ENCODE results near the gene TCF7L2.
"Not testable (repeated sequence)": the region's sequence is repeated elsewhere in the genome, so short reads cannot be mapped to it uniquely, and the experiment has no call there.

TCF7L2 gene

DNA sequence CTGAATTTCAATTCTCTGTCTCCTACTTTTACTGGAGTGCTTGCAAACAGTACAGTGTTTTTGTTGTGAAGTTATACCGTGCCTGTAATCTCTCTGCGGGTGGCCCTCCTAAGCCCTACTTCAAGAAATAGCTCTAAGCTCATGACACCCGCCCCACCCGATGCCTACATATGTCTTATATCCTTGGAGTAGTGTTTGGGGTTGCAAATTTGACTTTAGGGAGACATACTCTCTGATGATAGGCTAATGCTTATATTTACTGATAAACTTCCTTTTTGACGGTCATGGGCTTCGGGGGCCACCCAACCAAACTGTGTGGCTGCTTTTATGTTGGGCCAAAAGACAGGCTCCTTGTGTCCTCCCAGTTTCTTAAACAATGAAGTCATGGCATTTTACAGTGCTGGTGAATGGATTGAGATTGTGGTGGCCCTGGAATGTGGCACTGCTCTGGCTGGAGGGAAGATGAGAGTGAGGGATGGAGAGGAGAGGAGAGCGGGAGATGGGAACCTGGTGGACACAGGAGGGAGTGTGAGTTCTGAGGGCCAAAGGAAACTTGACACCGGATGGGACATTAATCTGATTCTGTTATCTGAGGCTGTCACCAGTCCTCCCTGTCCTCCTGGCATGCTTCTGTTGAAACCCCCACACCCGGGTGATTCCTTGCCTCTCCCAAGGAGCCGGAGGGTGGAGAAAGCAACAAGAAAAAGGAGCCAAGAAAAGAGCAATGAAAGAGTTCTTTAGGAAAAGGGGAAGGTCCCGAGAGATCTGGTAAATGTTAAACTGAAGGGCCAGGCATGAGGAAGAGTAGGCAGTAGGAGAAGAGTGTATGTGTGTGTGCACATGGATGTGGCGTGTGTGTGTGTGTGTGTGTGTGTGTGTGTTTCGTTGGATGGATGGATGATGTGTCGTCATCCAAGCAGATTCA is 113.3 kb downstream of the TCF7L2 start:
- DNase-seq (ENCODE audit: low read depth in 2 of 2), result no peak

GRCh38 chr10:113064039-113064438 is 114.0 kb downstream of the TCF7L2 start:
- DNase-seq (ENCODE audit: low read depth in 2 of 2), result no peak

DNA sequence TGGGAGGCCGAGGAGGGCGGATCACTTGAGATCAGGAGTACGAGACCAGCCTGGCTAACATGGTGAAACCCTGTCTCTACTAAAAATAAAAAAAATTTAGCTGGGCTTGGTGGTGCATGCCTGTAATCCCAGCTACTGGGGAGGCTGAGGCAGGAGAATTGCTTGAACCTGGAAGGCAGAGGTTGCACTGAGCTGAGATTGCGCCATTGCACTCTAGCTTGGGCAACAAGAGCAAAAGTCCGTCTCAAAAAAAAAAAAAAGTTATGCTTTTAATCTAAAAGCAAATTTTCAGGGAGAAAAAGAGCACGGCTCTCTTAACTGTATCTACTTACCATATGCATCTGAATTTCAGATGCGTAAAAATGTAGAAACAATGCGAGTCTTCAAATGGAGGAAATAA is 116.1 kb downstream of the TCF7L2 start:
- not testable (repeated sequence) for DNase-seq (ENCODE audit: low read depth in 2 of 2)

GRCh38 chr10:113066561-113067312 is 116.7 kb downstream of the TCF7L2 start:
- no peak for DNase-seq (ENCODE audit: low read depth in 2 of 2)

DNA sequence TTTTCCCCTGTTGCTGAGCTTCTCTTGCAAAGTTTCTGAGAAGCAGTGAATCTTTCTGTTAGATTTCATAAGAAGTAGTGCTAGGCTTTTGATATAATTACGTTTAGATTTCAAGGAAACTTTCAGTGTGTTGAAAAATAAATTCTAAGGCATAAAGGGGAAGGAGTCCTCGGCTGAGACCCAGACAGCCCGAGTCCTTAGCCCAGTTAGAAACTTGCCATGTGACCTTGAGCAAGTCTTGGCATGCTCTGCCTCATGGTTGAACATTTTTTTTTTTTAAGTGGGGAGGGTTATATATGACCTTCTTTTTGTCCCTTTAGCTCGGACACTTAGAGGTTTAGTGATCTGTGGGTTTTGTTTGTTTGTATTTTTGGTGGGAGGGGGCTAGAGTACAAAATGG is 117.5 kb downstream of the TCF7L2 start:
- no peak for DNase-seq (ENCODE audit: low read depth in 2 of 2)

DNA sequence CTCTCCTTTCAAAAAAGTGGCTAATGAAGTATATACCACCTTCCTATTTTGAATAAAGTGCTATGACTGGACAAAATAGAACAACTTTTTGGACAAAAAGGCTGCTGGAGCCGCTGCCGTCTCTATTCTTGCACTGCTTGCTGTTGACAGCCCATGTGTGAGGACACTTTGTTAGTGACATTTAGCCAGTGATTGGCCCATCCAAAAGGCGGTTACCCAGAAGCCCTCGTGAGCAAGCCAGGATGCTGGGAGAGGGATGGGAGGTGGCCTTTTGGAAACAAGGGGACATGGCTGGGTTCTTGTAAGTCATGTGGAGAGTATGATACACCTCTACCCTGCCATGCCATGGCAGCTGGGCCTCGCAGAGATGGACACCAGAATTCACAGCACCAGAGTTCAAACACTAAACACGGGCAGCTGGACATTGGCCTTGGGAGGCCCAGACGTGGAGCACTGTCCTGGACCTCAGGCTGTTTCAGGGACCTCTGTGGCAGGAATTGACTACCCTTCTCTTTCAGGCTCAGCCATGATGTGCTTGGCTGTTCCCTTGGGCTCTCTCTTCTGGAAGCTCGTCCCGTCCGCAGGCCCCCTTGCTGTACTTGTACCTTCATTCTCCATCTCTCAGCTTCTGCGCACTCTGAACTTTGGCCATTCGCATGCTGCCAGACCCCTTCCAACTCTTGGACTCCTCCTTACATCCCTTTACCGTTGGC is 118.3 kb downstream of the TCF7L2 start:
- DNase-seq (ENCODE audit: low read depth in 2 of 2), result no peak

- no peak for DNase-seq (ENCODE audit: low read depth in 2 of 2)
Observed at GRCh38 chr10:113069595-113069994, 119.5 kb downstream of the TCF7L2 start.

DNA sequence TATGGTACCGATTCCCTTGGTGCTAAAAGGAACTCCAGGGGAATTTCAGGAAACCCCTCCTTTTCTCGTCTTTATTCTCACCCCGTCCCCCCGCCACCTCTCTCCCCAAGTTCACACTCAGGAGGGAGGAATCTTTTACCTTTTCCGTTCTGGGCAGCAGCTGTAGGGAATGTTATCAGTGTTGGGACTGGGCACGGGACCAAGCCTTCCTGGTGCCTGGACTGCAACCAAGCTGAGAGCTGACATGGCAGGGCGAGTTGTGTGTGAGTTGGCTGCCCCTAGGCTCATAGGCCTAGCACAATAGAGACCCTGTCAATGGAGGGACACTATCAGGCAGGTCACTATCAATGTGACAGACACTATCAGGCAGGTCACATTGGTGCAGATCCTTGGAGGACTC is 121.4 kb downstream of the TCF7L2 start:
- DNase-seq (ENCODE audit: low read depth in 2 of 2), result no peak

GRCh38 chr10:113073549-113074189 is 123.6 kb downstream of the TCF7L2 start:
- DNase-seq (ENCODE audit: low read depth in 2 of 2), result no peak

- DNase-seq (ENCODE audit: low read depth in 2 of 2), result no peak
Observed at GRCh38 chr10:113076949-113077348, 126.9 kb downstream of the TCF7L2 start.

GRCh38 chr10:113078282-113078907 is 128.3 kb downstream of the TCF7L2 start:
- no peak for DNase-seq (ENCODE audit: low read depth in 2 of 2)

GRCh38 chr10:113080061-113080924 is 130.2 kb downstream of the TCF7L2 start:
- DNase-seq (ENCODE audit: low read depth in 2 of 2), result no peak

DNA sequence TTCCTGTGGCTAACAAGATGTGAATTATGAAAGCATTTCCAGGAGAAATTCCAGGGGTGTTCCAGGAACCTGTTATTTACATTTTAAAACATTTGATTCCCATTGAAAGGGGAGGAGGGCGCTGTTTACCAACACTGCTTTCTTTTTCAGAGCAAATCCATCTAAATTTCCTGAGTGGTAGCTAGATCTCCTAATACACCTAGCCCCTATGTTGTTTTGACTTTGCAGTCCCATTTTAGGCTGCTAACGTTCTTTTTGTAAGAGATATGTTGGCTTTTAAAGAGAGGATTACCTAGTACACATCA is 130.8 kb downstream of the TCF7L2 start:
- DNase-seq (ENCODE audit: low read depth in 2 of 2), result no peak

- no peak for DNase-seq (ENCODE audit: low read depth in 2 of 2)
Observed at GRCh38 chr10:113084031-113084430, 134.0 kb downstream of the TCF7L2 start.

- no peak for DNase-seq (ENCODE audit: low read depth in 2 of 2)
Observed at GRCh38 chr10:113085776-113086175, 135.7 kb downstream of the TCF7L2 start.

- no peak for DNase-seq (ENCODE audit: low read depth in 2 of 2)
Observed at GRCh38 chr10:113086282-113086681, 136.2 kb downstream of the TCF7L2 start.

GRCh38 chr10:113087165-113088029 is 137.3 kb downstream of the TCF7L2 start:
- DNase-seq (ENCODE audit: low read depth in 2 of 2), result no peak

GRCh38 chr10:113088194-113088593 is 138.1 kb downstream of the TCF7L2 start:
- no peak for DNase-seq (ENCODE audit: low read depth in 2 of 2)

DNA sequence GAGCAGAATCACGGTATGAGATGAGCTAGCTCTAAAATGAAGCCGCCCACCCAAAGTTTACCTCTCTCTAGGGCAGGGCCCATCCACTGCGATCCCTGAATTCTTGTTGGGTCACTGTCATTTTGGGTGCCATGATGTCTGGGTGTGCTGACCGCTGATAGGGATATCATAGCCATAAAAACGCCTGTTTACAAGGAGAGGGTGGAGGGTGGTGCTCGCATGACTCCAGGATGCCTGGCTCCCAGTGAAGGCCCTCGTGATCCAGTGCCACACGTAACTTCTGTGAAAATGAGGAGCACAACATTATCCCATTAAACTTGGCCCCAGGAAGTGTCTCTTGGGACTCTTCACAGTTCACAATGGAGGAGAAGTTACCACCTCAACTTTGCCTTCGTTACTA is 139.5 kb downstream of the TCF7L2 start:
- DNase-seq (ENCODE audit: low read depth in 2 of 2), result no peak

- no peak for DNase-seq (ENCODE audit: low read depth in 2 of 2)
Observed at GRCh38 chr10:113091920-113092319, 141.9 kb downstream of the TCF7L2 start.

Data from stimulated activated CD4-positive, alpha-beta T cell treated with anti-CD3 and anti-CD28 coated beads, Interleukin-15, amount 100 ng/mL, for 48 hours (primary cell).